WERI-Rb-1 (cell line): Measurements from ENCODE around the gene ADCY5.

ENCODE experiments used
- DNase-seq: peaks from one replicate; pipeline ENCODE4 v3.0.0-alpha.2; 2020
- H3K27ac ChIP-seq: fragments of 250-450 bp; sonication (Bioruptor Pico); 2 replicates; pipeline ENCODE4 v1.5.1; 2020; ENCODE audit warnings: mild to moderate bottlenecking, moderate library complexity
- H3K27me3 ChIP-seq: fragments of 250-450 bp; sonication (Bioruptor Pico); 2 replicates; pipeline ENCODE4 v1.5.1; 2021; ENCODE audit warnings: mild to moderate bottlenecking, low read depth, moderate library complexity; ENCODE audit not compliant: insufficient read depth, severe bottlenecking
- H3K36me3 ChIP-seq: fragments of 250-450 bp; sonication (Bioruptor Pico); 2 replicates; pipeline ENCODE4 v1.5.1; 2020; ENCODE audit warnings: mild to moderate bottlenecking, moderate library complexity
- H3K4me3 ChIP-seq: 2 replicates; pipeline ENCODE4 v1.5.1; 2011; ENCODE audit warnings: low read depth, mild to moderate bottlenecking, control low read depth, low read length
- H3K9me3 ChIP-seq: fragments of 250-450 bp; sonication (Bioruptor Pico); 2 replicates; pipeline ENCODE4 v1.5.1; 2021; ENCODE audit warnings: mild to moderate bottlenecking, moderate library complexity; ENCODE audit not compliant: severe bottlenecking
- TF ChIP-seq, protein P1 (sequence below): IDR thresholded peaks from 2 replicates; pipeline ENCODE4 v1.5.1; 2011; ENCODE audit warnings: low read depth, mild to moderate bottlenecking, control low read depth, inconsistent platforms, low read length

ADCY5 gene

DNA sequence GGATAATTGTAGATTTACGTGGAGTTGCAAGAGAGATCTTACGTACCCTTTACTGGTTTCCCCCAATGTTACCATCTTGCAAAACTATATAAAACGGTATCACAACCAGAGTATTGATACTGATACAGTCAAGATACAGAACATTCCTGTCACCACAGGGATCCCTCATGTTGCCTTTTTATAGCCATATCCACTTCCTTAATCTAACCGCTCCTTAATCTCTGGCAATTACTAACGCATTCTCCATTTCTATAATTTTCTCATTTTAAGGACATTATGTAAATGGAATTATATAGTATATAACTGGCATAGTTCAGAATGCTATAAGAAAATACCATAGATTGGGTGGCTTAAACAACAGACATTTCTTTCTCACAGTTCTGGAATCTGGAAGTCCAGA, 186.0 kb downstream of the ADCY5 start:
- Histone ChIP-seq H3K27me3 (no peaks in the 10 kb centered on the region), H3K27ac (no peak overlapping the region), H3K36me3 (peaks cover 11% of the 10 kb centered on the region; the same call in 1 of the 2 replicates), H3K4me3 (no peak overlapping the region), H3K9me3 (peaks cover 3% of the 10 kb centered on the region)
- TF ChIP-seq, protein P1, sequence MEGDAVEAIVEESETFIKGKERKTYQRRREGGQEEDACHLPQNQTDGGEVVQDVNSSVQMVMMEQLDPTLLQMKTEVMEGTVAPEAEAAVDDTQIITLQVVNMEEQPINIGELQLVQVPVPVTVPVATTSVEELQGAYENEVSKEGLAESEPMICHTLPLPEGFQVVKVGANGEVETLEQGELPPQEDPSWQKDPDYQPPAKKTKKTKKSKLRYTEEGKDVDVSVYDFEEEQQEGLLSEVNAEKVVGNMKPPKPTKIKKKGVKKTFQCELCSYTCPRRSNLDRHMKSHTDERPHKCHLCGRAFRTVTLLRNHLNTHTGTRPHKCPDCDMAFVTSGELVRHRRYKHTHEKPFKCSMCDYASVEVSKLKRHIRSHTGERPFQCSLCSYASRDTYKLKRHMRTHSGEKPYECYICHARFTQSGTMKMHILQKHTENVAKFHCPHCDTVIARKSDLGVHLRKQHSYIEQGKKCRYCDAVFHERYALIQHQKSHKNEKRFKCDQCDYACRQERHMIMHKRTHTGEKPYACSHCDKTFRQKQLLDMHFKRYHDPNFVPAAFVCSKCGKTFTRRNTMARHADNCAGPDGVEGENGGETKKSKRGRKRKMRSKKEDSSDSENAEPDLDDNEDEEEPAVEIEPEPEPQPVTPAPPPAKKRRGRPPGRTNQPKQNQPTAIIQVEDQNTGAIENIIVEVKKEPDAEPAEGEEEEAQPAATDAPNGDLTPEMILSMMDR, result no peak
- no peak for DNase-seq

DNA sequence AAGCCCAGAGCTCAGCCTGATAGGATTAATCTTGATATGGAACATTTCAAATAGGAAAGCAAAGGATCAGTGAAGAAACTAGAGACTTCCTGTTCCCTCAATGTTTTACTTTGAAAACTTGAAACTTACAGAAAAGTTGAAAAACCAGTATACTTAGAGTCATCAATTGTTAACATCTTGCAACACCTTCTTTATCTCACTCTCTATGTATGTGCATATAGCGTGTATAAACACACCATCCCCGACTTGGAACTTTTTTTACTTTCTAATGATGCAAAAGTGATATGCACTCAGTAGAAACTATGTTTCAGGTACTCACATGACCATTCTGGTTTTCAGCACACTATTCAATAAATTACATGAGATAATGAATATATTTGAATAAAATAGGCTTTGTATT, 186.7 kb downstream of the ADCY5 start:
- Histone ChIP-seq H3K9me3 (peaks cover 3% of the 10 kb centered on the region), H3K4me3 (no peak overlapping the region), H3K27me3 (no peaks in the 10 kb centered on the region), H3K36me3 (peaks cover 11% of the 10 kb centered on the region; the same call in 1 of the 2 replicates), H3K27ac (no peak overlapping the region)
- TF ChIP-seq, protein P1, result no peak
- no peak for DNase-seq

DNA sequence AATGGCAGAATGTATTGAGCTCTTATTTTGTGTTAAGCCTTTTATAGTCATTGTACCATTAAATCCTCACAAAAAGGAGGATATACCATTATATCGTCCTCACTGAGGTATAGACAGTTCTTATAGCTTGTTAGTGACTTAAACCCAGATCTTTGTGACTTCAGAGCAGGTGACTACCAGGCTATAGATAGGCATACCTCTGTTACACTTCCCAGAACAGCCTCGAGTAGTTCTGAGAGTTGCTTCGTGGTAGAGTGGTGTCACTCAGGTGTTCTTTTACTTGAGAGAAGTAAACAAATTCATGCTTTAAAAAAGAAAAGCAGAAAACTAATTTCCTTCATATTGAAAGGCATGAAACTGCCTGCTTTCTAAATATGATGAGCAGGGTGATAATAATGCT, 187.2 kb downstream of the ADCY5 start:
- Histone ChIP-seq H3K9me3 (peaks cover 3% of the 10 kb centered on the region), H3K27me3 (no peaks in the 10 kb centered on the region), H3K4me3 (no peak overlapping the region), H3K27ac (no peak overlapping the region), H3K36me3 (peaks cover 10% of the 10 kb centered on the region; the same call in 1 of the 2 replicates)
- no peak for DNase-seq
- TF ChIP-seq, protein P1, result no peak

DNA sequence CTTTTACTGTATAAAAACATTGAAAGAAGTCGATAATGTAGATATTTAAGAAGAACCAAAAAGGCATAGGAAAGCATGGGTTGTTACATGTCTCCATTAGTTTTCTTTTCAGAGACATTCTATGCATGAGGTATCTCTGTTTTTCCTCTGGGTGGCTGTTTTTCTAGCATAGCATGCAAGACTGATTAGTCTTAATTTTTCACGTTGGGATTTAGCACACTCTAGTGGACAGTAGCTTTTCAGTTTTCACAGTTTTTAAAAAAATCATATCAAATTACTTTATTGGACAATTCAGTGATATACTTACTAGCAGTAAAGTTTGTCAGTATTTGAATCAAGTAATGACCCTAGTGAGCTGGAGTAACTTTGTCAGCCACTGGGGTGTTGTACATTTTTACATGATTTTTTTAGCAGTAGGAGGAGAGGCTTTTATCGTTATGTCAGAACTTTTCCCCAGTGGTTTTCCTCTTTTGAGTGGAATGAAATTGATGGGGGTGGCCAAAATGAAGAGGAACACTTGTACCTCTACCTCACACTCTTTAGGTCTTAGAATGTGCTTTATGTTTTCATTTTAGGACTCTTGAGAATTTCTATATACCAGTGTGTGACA, 190.0 kb downstream of the ADCY5 start:
- no peaks in the 10 kb centered on the region for H3K9me3 ChIP-seq
- no peak for DNase-seq
- no peak overlapping the region for H3K27ac ChIP-seq
- TF ChIP-seq, protein P1, result peak; percentile 24; the same call in 1 of the 2 replicates
- H3K4me3 ChIP-seq, result no peak overlapping the region
- H3K36me3 ChIP-seq, result no peaks in the 10 kb centered on the region
- H3K27me3 ChIP-seq, result no peaks in the 10 kb centered on the region

DNA sequence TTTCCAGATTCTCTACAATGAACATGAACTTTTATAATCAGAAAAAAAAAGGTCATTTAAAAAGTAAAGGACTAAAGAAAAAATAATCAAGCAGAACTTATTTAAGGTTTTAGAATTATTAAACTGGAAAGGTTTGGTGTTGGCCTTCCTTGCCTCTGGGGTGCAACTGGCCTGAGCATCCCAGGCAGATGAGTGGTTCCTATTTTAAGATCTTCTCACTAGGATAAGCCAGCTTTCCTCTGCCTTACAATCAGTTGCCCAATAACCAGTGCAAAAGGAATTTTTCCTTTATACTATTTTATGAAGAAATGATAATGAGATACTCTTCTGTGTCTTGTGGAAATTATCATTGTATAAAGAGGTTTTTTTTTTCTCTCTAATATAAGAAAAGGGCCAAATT, 190.5 kb downstream of the ADCY5 start:
- DNase-seq, result no peak

More for the DNA sequence above, 190.5 kb downstream of the ADCY5 start:
- Histone ChIP-seq H3K27me3 (no peaks in the 10 kb centered on the region), H3K9me3 (no peaks in the 10 kb centered on the region), H3K36me3 (no peaks in the 10 kb centered on the region), H3K4me3 (no peak overlapping the region), H3K27ac (no peak overlapping the region)
- TF ChIP-seq, protein P1, result no peak
